WTC11 (cell line): ENCODE results near the gene OBSCN. TPM values are rescaled to one million over a fixed set of nuclear protein-coding genes. Genes with fewer than 3 reads are reported as not detected.

Experiments
- ATAC-seq: fragments of 200-7000 bp; cut with Tn5 transposase; 2 replicates; pipeline ENCODE4 v1.10.0; 2021; ENCODE audit warnings: mild to moderate bottlenecking, moderate library complexity
- CTCF ChIA-PET: fragments of 300-600 bp; sonication (Branson Sonifier 250); formaldehyde crosslinking; loops from one replicate; lab custom pipeline; 2021; ENCODE audit warnings: antibody characterized with exemption; lab: Charles Lee
- POLR2A ChIA-PET: fragments of 350-600 bp; sonication (Branson Sonifier 250); formaldehyde crosslinking; loops from one replicate; lab custom pipeline; 2021; ENCODE audit warnings: antibody characterized with exemption; lab: Charles Lee
- DNase-seq: peaks from one replicate; pipeline ENCODE4 v3.0.0; 2021; ENCODE audit warnings: low spot score
- H3K27ac Mint-ChIP-seq: 2 replicates; pipeline ENCODE4 v1.8.0; 2021; ENCODE audit warnings: mixed read lengths
- H3K27me3 Mint-ChIP-seq: 2 replicates; pipeline ENCODE4 v1.8.0; 2021; ENCODE audit warnings: low read depth, mild to moderate bottlenecking, moderate library complexity, mixed read lengths
- H3K36me3 Mint-ChIP-seq: 2 replicates; pipeline ENCODE4 v1.8.0; 2021; ENCODE audit warnings: mixed read lengths
- H3K4me1 Mint-ChIP-seq: 2 replicates; pipeline ENCODE4 v1.8.0; 2022; ENCODE audit warnings: mixed read lengths
- H3K4me3 Mint-ChIP-seq: 2 replicates; pipeline ENCODE4 v1.8.0; 2021; ENCODE audit warnings: mild to moderate bottlenecking, moderate library complexity, mixed read lengths
- H3K9me3 Mint-ChIP-seq: 2 replicates; pipeline ENCODE4 v1.8.0; 2021; ENCODE audit warnings: mixed read lengths
- ATF1 ChIP-seq: sonication (generic); formaldehyde crosslinking; IDR thresholded peaks from 2 replicates; pipeline ENCODE4 v1.8.1; 2023; ENCODE audit warnings: mild to moderate bottlenecking, moderate library complexity, missing genetic modification reagents
- JAZF1 ChIP-seq: fragments of 250-450 bp; sonication (Bioruptor Pico); IDR thresholded peaks from 2 replicates; pipeline ENCODE4 v1.9.0; 2021; ENCODE audit warnings: moderate library complexity, mild to moderate bottlenecking, inconsistent platforms
- KAT7 ChIP-seq: sonication (generic); formaldehyde crosslinking; IDR thresholded peaks from 2 replicates; pipeline ENCODE4 v1.8.1; 2023; ENCODE audit warnings: missing genetic modification reagents, mild to moderate bottlenecking, borderline replicate concordance
- SP1 ChIP-seq: sonication (generic); formaldehyde crosslinking; conservative IDR thresholded peaks from 2 replicates; pipeline ENCODE4 v1.8.1; 2022; ENCODE audit warnings: missing genetic modification reagents
- ZNF232 ChIP-seq: sonication (generic); formaldehyde crosslinking; IDR thresholded peaks from 2 replicates; pipeline ENCODE4 v1.8.0; 2022; ENCODE audit warnings: mild to moderate bottlenecking, missing genetic modification reagents
- ZNF263 ChIP-seq: sonication (generic); formaldehyde crosslinking; IDR thresholded peaks from 2 replicates; pipeline ENCODE4 v1.8.1; 2022; ENCODE audit warnings: low read depth, mild to moderate bottlenecking, moderate library complexity, missing genetic modification reagents
- total RNA-seq: library from RNA; stranded (reverse); gene quantifications from 3 replicates; pipeline ENCODE4 v1.2.3, GENCODE V29; 2021
- TF ChIP-seq, protein P1 (sequence below): sonication (generic); formaldehyde crosslinking; IDR thresholded peaks from 2 replicates; pipeline ENCODE4 v1.8.1; 2023; ENCODE audit warnings: mild to moderate bottlenecking, missing genetic modification reagents, borderline replicate concordance
- TF ChIP-seq, protein P2 (sequence below): sonication (generic); formaldehyde crosslinking; IDR thresholded peaks from 2 replicates; pipeline ENCODE4 v1.8.0; 2022; ENCODE audit warnings: mild to moderate bottlenecking, missing genetic modification reagents
- TF ChIP-seq, protein P3 (sequence below): sonication (generic); formaldehyde crosslinking; IDR thresholded peaks from 2 replicates; pipeline ENCODE4 v1.8.0; 2023; ENCODE audit warnings: mild to moderate bottlenecking, missing genetic modification reagents
- TF ChIP-seq, protein P4 (sequence below): sonication (generic); formaldehyde crosslinking; IDR thresholded peaks from 2 replicates; pipeline ENCODE4 v1.8.1; 2022; ENCODE audit warnings: mild to moderate bottlenecking, moderate library complexity, missing genetic modification reagents
- TF ChIP-seq, protein P5 (sequence below): sonication (generic); formaldehyde crosslinking; IDR thresholded peaks from 2 replicates; pipeline ENCODE4 v1.8.1; 2023; ENCODE audit warnings: mild to moderate bottlenecking, moderate library complexity, missing genetic modification reagents
- TF ChIP-seq, protein P6 (sequence below): fragments of 200-600 bp; IDR thresholded peaks from 2 replicates; pipeline ENCODE4 v1.8.0; 2022; ENCODE audit warnings: antibody characterized with exemption
- TF ChIP-seq, protein P7 (sequence below): sonication (generic); formaldehyde crosslinking; IDR thresholded peaks from 2 replicates; pipeline ENCODE4 v1.8.0; 2022; ENCODE audit warnings: missing genetic modification reagents

The OBSCN gene
- total RNA-seq, 1 experiment from 2014 or later = 38.8 TPM

DNA sequence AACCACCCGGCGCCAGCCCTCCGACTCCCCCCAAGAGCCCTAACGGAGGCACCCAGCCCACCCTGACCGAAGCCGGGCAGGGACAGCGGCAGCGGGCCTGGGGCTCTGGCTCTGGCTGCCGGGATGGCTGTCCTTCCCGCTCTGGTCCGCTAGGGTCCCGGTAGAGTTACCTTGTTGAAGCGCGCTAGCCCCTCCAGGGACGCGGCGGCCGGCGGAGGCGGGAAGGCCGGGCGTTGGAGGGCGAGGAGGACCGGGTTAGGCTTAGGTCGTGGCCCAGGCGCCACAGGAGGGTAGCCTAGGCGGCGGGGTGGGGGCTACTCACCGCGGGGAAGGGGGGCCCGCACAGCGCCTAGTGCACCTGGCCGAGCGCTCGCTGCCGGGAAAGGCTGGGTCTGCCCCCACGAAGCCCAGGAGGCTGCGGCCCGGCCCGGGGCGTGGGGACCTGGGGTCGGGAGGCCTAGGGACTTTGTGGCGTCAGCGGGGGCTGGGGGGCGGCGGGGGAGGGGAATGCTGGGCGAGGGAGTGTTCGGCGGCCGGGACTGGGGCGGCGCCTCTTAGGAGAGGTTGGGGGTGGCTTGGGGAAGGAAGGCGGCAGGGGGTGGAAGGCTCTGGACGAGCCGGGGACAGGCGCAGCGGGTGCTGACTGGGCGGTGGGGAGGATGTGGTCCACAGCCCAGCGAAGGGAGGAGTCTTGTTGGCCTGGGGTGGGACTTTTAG lies 208.5 kb downstream of the OBSCN start, which contains the start of gene TRIM17:
TSS of gene TRIM17 (minus strand) at position 645 of the 717 bp plus-strand sequence. CDS start 1,789 bp downstream, outside the sequence.
- Mint-ChIP-seq H3K4me1 (peaks cover 14% of the 10 kb centered on the region), H3K27ac (no peak within 1 kb of the TSS), H3K36me3 (no peaks in the 10 kb centered on the region), H3K27me3 (peaks cover 77% of the 10 kb centered on the region), H3K9me3 (peaks cover 6% of the 10 kb centered on the region; the same call in 1 of the 2 replicates), H3K4me3 (peak within 1 kb of the TSS; percentile 72)
- POLR2A ChIA-PET = no interaction called here
- ATAC-seq (peak; percentile 90), DNase-seq (peak; percentile 84)
- TF ChIP-seq ATF1 (CRISPR knock-in tag) = no peak
- TF ChIP-seq, protein P1, sequence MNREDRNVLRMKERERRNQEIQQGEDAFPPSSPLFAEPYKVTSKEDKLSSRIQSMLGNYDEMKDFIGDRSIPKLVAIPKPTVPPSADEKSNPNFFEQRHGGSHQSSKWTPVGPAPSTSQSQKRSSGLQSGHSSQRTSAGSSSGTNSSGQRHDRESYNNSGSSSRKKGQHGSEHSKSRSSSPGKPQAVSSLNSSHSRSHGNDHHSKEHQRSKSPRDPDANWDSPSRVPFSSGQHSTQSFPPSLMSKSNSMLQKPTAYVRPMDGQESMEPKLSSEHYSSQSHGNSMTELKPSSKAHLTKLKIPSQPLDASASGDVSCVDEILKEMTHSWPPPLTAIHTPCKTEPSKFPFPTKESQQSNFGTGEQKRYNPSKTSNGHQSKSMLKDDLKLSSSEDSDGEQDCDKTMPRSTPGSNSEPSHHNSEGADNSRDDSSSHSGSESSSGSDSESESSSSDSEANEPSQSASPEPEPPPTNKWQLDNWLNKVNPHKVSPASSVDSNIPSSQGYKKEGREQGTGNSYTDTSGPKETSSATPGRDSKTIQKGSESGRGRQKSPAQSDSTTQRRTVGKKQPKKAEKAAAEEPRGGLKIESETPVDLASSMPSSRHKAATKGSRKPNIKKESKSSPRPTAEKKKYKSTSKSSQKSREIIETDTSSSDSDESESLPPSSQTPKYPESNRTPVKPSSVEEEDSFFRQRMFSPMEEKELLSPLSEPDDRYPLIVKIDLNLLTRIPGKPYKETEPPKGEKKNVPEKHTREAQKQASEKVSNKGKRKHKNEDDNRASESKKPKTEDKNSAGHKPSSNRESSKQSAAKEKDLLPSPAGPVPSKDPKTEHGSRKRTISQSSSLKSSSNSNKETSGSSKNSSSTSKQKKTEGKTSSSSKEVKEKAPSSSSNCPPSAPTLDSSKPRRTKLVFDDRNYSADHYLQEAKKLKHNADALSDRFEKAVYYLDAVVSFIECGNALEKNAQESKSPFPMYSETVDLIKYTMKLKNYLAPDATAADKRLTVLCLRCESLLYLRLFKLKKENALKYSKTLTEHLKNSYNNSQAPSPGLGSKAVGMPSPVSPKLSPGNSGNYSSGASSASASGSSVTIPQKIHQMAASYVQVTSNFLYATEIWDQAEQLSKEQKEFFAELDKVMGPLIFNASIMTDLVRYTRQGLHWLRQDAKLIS = no peak
- TF ChIP-seq, protein P2, sequence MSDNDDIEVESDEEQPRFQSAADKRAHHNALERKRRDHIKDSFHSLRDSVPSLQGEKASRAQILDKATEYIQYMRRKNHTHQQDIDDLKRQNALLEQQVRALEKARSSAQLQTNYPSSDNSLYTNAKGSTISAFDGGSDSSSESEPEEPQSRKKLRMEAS = peak; percentile 36; the same call in 1 of the 2 replicates
- TF ChIP-seq SP1 (CRISPR knock-in tag) = peak; percentile 41; the same call in 1 of the 2 replicates
- TF ChIP-seq, protein P3, sequence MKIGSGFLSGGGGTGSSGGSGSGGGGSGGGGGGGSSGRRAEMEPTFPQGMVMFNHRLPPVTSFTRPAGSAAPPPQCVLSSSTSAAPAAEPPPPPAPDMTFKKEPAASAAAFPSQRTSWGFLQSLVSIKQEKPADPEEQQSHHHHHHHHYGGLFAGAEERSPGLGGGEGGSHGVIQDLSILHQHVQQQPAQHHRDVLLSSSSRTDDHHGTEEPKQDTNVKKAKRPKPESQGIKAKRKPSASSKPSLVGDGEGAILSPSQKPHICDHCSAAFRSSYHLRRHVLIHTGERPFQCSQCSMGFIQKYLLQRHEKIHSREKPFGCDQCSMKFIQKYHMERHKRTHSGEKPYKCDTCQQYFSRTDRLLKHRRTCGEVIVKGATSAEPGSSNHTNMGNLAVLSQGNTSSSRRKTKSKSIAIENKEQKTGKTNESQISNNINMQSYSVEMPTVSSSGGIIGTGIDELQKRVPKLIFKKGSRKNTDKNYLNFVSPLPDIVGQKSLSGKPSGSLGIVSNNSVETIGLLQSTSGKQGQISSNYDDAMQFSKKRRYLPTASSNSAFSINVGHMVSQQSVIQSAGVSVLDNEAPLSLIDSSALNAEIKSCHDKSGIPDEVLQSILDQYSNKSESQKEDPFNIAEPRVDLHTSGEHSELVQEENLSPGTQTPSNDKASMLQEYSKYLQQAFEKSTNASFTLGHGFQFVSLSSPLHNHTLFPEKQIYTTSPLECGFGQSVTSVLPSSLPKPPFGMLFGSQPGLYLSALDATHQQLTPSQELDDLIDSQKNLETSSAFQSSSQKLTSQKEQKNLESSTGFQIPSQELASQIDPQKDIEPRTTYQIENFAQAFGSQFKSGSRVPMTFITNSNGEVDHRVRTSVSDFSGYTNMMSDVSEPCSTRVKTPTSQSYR (CRISPR knock-in tag) = 0 out of 2 replicates have a peak, but pooled peaks have one; percentile 14
- TF ChIP-seq, protein P4, sequence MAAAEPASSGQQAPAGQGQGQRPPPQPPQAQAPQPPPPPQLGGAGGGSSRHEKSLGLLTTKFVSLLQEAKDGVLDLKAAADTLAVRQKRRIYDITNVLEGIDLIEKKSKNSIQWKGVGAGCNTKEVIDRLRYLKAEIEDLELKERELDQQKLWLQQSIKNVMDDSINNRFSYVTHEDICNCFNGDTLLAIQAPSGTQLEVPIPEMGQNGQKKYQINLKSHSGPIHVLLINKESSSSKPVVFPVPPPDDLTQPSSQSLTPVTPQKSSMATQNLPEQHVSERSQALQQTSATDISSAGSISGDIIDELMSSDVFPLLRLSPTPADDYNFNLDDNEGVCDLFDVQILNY (CRISPR knock-in tag) = peak; percentile 86; the same call in 1 of the 2 replicates
- peak; percentile 63; the same call in 1 of the 2 replicates for TF ChIP-seq ZNF232 (CRISPR knock-in tag)
- 0 out of 2 replicates have a peak, but pooled peaks have one; percentile 32 for TF ChIP-seq ZNF263 (CRISPR knock-in tag)
- TF ChIP-seq, protein P5, sequence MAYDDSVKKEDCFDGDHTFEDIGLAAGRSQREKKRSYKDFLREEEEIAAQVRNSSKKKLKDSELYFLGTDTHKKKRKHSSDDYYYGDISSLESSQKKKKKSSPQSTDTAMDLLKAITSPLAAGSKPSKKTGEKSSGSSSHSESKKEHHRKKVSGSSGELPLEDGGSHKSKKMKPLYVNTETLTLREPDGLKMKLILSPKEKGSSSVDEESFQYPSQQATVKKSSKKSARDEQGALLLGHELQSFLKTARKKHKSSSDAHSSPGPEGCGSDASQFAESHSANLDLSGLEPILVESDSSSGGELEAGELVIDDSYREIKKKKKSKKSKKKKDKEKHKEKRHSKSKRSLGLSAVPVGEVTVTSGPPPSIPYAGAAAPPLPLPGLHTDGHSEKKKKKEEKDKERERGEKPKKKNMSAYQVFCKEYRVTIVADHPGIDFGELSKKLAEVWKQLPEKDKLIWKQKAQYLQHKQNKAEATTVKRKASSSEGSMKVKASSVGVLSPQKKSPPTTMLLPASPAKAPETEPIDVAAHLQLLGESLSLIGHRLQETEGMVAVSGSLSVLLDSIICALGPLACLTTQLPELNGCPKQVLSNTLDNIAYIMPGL = peak; percentile 89
- TF ChIP-seq, protein P6, sequence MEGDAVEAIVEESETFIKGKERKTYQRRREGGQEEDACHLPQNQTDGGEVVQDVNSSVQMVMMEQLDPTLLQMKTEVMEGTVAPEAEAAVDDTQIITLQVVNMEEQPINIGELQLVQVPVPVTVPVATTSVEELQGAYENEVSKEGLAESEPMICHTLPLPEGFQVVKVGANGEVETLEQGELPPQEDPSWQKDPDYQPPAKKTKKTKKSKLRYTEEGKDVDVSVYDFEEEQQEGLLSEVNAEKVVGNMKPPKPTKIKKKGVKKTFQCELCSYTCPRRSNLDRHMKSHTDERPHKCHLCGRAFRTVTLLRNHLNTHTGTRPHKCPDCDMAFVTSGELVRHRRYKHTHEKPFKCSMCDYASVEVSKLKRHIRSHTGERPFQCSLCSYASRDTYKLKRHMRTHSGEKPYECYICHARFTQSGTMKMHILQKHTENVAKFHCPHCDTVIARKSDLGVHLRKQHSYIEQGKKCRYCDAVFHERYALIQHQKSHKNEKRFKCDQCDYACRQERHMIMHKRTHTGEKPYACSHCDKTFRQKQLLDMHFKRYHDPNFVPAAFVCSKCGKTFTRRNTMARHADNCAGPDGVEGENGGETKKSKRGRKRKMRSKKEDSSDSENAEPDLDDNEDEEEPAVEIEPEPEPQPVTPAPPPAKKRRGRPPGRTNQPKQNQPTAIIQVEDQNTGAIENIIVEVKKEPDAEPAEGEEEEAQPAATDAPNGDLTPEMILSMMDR = peak; percentile 20; the same call in 1 of the 2 replicates
- CTCF ChIA-PET = no interaction called here

DNA sequence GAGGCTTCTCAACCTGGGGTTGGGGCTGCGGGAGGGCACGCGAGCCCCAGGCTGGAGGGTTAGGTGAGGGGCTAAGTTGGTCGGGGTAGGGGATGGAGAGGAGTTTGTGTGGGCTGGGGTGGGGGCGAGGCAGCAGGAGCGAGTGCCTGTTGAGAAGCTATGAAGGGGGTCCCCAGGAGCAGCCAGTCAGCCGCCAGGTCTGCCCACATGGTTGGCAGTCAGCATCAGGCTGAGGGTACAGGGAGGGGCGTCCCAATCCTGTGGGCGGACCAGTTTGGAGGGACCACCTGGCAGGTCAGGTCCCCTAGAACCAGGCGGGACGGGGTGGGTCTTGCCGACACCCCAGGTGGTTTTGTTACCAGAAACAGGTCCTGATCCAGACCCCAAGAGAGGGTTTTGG lies 209.2 kb downstream of the OBSCN start:
- DNase-seq (no peak), ATAC-seq (peak; percentile 3)
- Mint-ChIP-seq H3K27ac (no peak overlapping the region), H3K27me3 (peaks cover 84% of the 10 kb centered on the region), H3K36me3 (no peaks in the 10 kb centered on the region), H3K4me3 (peak overlapping the region; percentile 72), H3K9me3 (peaks cover 8% of the 10 kb centered on the region; the same call in 1 of the 2 replicates), H3K4me1 (peaks cover 14% of the 10 kb centered on the region)
- TF ChIP-seq KAT7 (CRISPR knock-in tag) (no peak), ZNF263 (CRISPR knock-in tag) (no peak), JAZF1 (no peak)
- TF ChIP-seq, protein P7, sequence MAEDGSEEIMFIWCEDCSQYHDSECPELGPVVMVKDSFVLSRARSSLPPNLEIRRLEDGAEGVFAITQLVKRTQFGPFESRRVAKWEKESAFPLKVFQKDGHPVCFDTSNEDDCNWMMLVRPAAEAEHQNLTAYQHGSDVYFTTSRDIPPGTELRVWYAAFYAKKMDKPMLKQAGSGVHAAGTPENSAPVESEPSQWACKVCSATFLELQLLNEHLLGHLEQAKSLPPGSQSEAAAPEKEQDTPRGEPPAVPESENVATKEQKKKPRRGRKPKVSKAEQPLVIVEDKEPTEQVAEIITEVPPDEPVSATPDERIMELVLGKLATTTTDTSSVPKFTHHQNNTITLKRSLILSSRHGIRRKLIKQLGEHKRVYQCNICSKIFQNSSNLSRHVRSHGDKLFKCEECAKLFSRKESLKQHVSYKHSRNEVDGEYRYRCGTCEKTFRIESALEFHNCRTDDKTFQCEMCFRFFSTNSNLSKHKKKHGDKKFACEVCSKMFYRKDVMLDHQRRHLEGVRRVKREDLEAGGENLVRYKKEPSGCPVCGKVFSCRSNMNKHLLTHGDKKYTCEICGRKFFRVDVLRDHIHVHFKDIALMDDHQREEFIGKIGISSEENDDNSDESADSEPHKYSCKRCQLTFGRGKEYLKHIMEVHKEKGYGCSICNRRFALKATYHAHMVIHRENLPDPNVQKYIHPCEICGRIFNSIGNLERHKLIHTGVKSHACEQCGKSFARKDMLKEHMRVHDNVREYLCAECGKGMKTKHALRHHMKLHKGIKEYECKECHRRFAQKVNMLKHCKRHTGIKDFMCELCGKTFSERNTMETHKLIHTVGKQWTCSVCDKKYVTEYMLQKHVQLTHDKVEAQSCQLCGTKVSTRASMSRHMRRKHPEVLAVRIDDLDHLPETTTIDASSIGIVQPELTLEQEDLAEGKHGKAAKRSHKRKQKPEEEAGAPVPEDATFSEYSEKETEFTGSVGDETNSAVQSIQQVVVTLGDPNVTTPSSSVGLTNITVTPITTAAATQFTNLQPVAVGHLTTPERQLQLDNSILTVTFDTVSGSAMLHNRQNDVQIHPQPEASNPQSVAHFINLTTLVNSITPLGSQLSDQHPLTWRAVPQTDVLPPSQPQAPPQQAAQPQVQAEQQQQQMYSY (CRISPR knock-in tag) = no peak
- ChIA-PET CTCF (no interaction called here), POLR2A (no interaction called here)
